Activated CD8-positive, alpha-beta T cell treated with anti-CD3 and anti-CD28 coated beads for 36 hours (primary cell): ENCODE data around the gene DHRS7B. TPM values are rescaled to one million over a fixed set of nuclear protein-coding genes. Genes with fewer than 3 reads are reported as not detected.

Source experiments
- ATAC-seq: fragments of 200-7000 bp; cut with Tn5 transposase; one replicate; pipeline ENCODE4 v1.10.0; 2021; ENCODE audit warnings: mild to moderate bottlenecking, moderate library complexity
- CTCF ChIA-PET: fragments of 350-600 bp; sonication (Branson Sonifier 250); formaldehyde crosslinking; loops from one replicate; lab custom pipeline; 2021; ENCODE audit warnings: antibody characterized with exemption; lab: Charles Lee
- POLR2A ChIA-PET: fragments of 350-600 bp; sonication (Branson Sonifier 250); formaldehyde crosslinking; loops from one replicate; lab custom pipeline; 2021; ENCODE audit warnings: antibody characterized with exemption; lab: Charles Lee
- DNase-seq: peaks from one replicate; pipeline ENCODE4 v3.0.0-alpha.2; 2020
- H3K27ac Mint-ChIP-seq: one replicate; pipeline ENCODE4 v1.8.0; 2021; ENCODE audit warnings: mild to moderate bottlenecking, mixed read lengths
- H3K27me3 Mint-ChIP-seq: one replicate; pipeline ENCODE4 v1.8.0; 2021; ENCODE audit warnings: mixed read lengths
- H3K36me3 Mint-ChIP-seq: one replicate; pipeline ENCODE4 v1.8.0; 2021; ENCODE audit warnings: low read depth, mixed read lengths
- H3K4me1 Mint-ChIP-seq: one replicate; pipeline ENCODE4 v1.8.0; 2021; ENCODE audit warnings: low read depth, mixed read lengths
- H3K4me3 Mint-ChIP-seq: one replicate; pipeline ENCODE4 v1.8.0; 2021; ENCODE audit warnings: mild to moderate bottlenecking, moderate library complexity, mixed read lengths
- H3K9me3 Mint-ChIP-seq: one replicate; pipeline ENCODE4 v1.8.0; 2021; ENCODE audit warnings: mixed read lengths
- CTCF ChIP-seq: fragments of 200-600 bp; IDR thresholded peaks from one replicate; pipeline ENCODE4 v1.8.0; 2022; ENCODE audit warnings: antibody characterized with exemption, mild to moderate bottlenecking
- intact Hi-C: fragments of 100-400 bp; cut with micrococcal nuclease; formaldehyde crosslinking; loops from one replicate; pipeline ENCODE4 v1.10.0; 2022
- total RNA-seq, 2 experiments: library from RNA; stranded (reverse); gene quantifications; one replicate each; pipeline ENCODE4 v1.2.3, GENCODE V29; 2021

DHRS7B gene
- total RNA-seq, 2 experiments from 2014 or later: 13.5 to 15.3 TPM

- no peaks in the 10 kb centered on the region for H3K9me3 Mint-ChIP-seq
- TF ChIP-seq CTCF: no peak
- ChIA-PET POLR2A (no interaction called here), CTCF (no interaction called here)
- no peak for DNase-seq
- no peak overlapping the region for H3K27ac Mint-ChIP-seq
- no peaks in the 10 kb centered on the region for H3K27me3 Mint-ChIP-seq
- no peak for ATAC-seq
- intact Hi-C loops: no loop called here
- peaks cover 9% of the 10 kb centered on the region for H3K36me3 Mint-ChIP-seq
- no peak overlapping the region for H3K4me3 Mint-ChIP-seq
- H3K4me1 Mint-ChIP-seq: peaks cover 53% of the 10 kb centered on the region
Measured at GRCh38 chr17:21208352-21208751, 81.6 kb downstream of the DHRS7B start.

GRCh38 chr17:21209511-21210175 is 82.9 kb downstream of the DHRS7B start:
- no peak overlapping the region for H3K27ac Mint-ChIP-seq
- no peak for DNase-seq
- intact Hi-C loops: no loop called here
- TF ChIP-seq CTCF: no peak
- ChIA-PET CTCF (interaction anchor here (0.6 kb wide), 1 partner anchor 19 kb away, joined by 3 read pairs; no protein-coding TSS in a partner anchor), POLR2A (no interaction called here)
- no peaks in the 10 kb centered on the region for H3K9me3 Mint-ChIP-seq
- peaks cover 9% of the 10 kb centered on the region for H3K36me3 Mint-ChIP-seq
- peaks cover 48% of the 10 kb centered on the region for H3K4me1 Mint-ChIP-seq
- H3K4me3 Mint-ChIP-seq: no peak overlapping the region
- no peak for ATAC-seq
- H3K27me3 Mint-ChIP-seq: no peaks in the 10 kb centered on the region

- ATAC-seq (no peak), DNase-seq (no peak)
- Mint-ChIP-seq H3K27ac (no peak overlapping the region), H3K9me3 (no peaks in the 10 kb centered on the region), H3K4me1 (peaks cover 54% of the 10 kb centered on the region), H3K36me3 (peaks cover 9% of the 10 kb centered on the region), H3K27me3 (no peaks in the 10 kb centered on the region), H3K4me3 (no peak overlapping the region)
- POLR2A ChIA-PET: interaction anchor here (1.3 kb wide), 1 partner anchor 167 kb away, joined by 4 read pairs; no protein-coding TSS in a partner anchor
- CTCF ChIA-PET: interaction anchor here (5.1 kb wide), 1 partner anchor 91 kb away, joined by 25 read pairs; no protein-coding TSS in a partner anchor
- intact Hi-C loops: no loop called here
- TF ChIP-seq CTCF: no peak
Measured at GRCh38 chr17:21210411-21211076, 83.8 kb downstream of the DHRS7B start.

GRCh38 chr17:21211825-21212479 is 85.2 kb downstream of the DHRS7B start:
- H3K27me3 Mint-ChIP-seq: no peaks in the 10 kb centered on the region
- ATAC-seq: no peak
- peaks cover 11% of the 10 kb centered on the region for H3K36me3 Mint-ChIP-seq
- no peak overlapping the region for H3K27ac Mint-ChIP-seq
- TF ChIP-seq CTCF: no peak
- CTCF ChIA-PET: interaction anchor here (0.9 to 5.1 kb wide), 4 partner anchors 17 to 168 kb away, joined by 3 to 25 read pairs (median 10); partner anchors contain the start of gene USP22
- DNase-seq: no peak
- intact Hi-C loops: no loop called here
- no peaks in the 10 kb centered on the region for H3K9me3 Mint-ChIP-seq
- H3K4me1 Mint-ChIP-seq: peaks cover 57% of the 10 kb centered on the region
- POLR2A ChIA-PET: interaction anchor here (0.7 to 2.1 kb wide), 5 partner anchors 11 to 76 kb away, joined by 3 to 10 read pairs (median 4); no protein-coding TSS in a partner anchor
- H3K4me3 Mint-ChIP-seq: peak overlapping the region; percentile 95
